Measurements from ENCODE around the gene CYSLTR2. TPM values are rescaled to one million over a fixed set of nuclear protein-coding genes. Genes with fewer than 3 reads are reported as not detected.

The CYSLTR2 gene
- total RNA-seq, 1 donor from 2014 or later = 2.1 TPM

DNA sequence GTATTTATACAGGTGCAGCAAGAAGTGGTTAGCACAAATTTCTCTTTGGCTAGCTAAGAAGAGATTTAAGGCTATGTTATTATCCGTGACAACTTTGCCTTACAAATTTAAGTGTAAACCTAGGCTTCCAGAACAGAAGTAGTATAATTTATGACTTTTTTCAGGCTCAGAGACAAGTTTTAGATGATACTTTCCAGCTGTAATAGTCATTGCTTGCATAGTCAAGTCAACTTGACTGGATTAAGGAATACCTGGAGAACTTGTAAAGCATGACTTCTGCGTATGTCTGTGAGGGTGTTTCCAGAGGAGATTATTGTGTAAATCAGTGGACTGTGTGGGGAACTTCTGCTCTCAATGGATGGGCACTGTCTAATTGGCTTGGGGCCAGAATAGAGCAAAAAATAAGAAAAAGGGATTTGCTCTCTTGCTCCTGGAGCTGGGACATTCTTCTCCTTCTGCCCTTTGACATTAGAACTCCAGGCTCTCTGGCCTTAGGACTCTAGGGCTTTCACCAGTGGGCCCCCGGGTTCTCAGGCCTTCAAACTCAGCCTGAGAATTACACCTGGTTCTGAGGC lies 33.0 kb downstream of the CYSLTR2 start:
- TF ChIP-seq EZH2 (IDR thresholded peaks at IDR 0.05; ENCODE audit: insufficient read depth, low read length) (no peak), CTCF (IDR thresholded peaks at IDR 0.05; ENCODE audit: insufficient read depth, low read depth, low read length) (no peak)
- Histone ChIP-seq H3K27ac (ENCODE audit: low read depth, low read length) (no peak overlapping the region), H4K20me1 (ENCODE audit: insufficient read depth, low read length) (no peaks in the 10 kb centered on the region), H3K27me3 (ENCODE audit: insufficient read depth, low read length) (no peaks in the 10 kb centered on the region), H3K9me3 (ENCODE audit: insufficient read depth, low read depth, low read length) (no peaks in the 10 kb centered on the region), H3K79me2 (ENCODE audit: insufficient read depth, low read length) (no peaks in the 10 kb centered on the region), H3K9ac (ENCODE audit: low read length) (no peak overlapping the region), H3K4me3 (ENCODE audit: insufficient read depth, low read depth, low read length) (no peak overlapping the region), H2AFZ (ENCODE audit: low read depth, low read length) (no peak overlapping the region), H3K4me1 (ENCODE audit: insufficient read depth, low read length) (no peaks in the 10 kb centered on the region), H3K4me2 (ENCODE audit: low read length) (no peak overlapping the region), H3K36me3 (ENCODE audit: insufficient read depth, low read length) (no peaks in the 10 kb centered on the region)
- Mint-ChIP-seq H3K27ac (ENCODE audit: unreplicated experiment) (no peak overlapping the region), H3K36me3 (ENCODE audit: low read depth, unreplicated experiment) (no peaks in the 10 kb centered on the region), H3K9me3 (ENCODE audit: unreplicated experiment) (peaks cover 5% of the 10 kb centered on the region), H3K27me3 (ENCODE audit: low read depth, unreplicated experiment) (peaks cover 4% of the 10 kb centered on the region), H3K4me1 (ENCODE audit: low read depth, unreplicated experiment) (no peaks in the 10 kb centered on the region), H3K4me3 (ENCODE audit: unreplicated experiment) (no peak overlapping the region)
- DNase-seq (ENCODE audit: low read depth) (no peak), FAIRE-seq (no peak)

GRCh38 chr13:48687249-48687648 lies 33.5 kb downstream of the CYSLTR2 start:
- H3K4me3 Mint-ChIP-seq (ENCODE audit: unreplicated experiment) = no peak overlapping the region
- no peaks in the 10 kb centered on the region for H3K4me1 Mint-ChIP-seq (ENCODE audit: low read depth, unreplicated experiment)
- H3K27ac Mint-ChIP-seq (ENCODE audit: unreplicated experiment) = no peak overlapping the region
- Histone ChIP-seq H3K27ac (ENCODE audit: low read depth, low read length) (no peak overlapping the region), H3K4me3 (ENCODE audit: insufficient read depth, low read depth, low read length) (no peak overlapping the region), H3K36me3 (ENCODE audit: insufficient read depth, low read length) (no peaks in the 10 kb centered on the region), H3K9ac (ENCODE audit: low read length) (no peak overlapping the region), H3K9me3 (ENCODE audit: insufficient read depth, low read depth, low read length) (no peaks in the 10 kb centered on the region), H3K4me2 (ENCODE audit: low read length) (no peak overlapping the region), H4K20me1 (ENCODE audit: insufficient read depth, low read length) (no peaks in the 10 kb centered on the region), H2AFZ (ENCODE audit: low read depth, low read length) (no peak overlapping the region), H3K79me2 (ENCODE audit: insufficient read depth, low read length) (no peaks in the 10 kb centered on the region), H3K4me1 (ENCODE audit: insufficient read depth, low read length) (no peaks in the 10 kb centered on the region), H3K27me3 (ENCODE audit: insufficient read depth, low read length) (no peaks in the 10 kb centered on the region)
- peaks cover 2% of the 10 kb centered on the region for H3K27me3 Mint-ChIP-seq (ENCODE audit: low read depth, unreplicated experiment)
- no peak for DNase-seq (ENCODE audit: low read depth)
- peaks cover 5% of the 10 kb centered on the region for H3K9me3 Mint-ChIP-seq (ENCODE audit: unreplicated experiment)
- TF ChIP-seq EZH2 (IDR thresholded peaks at IDR 0.05; ENCODE audit: insufficient read depth, low read length) = no peak
- TF ChIP-seq CTCF (IDR thresholded peaks at IDR 0.05; ENCODE audit: insufficient read depth, low read depth, low read length) = no peak
- FAIRE-seq = no peak
- no peaks in the 10 kb centered on the region for H3K36me3 Mint-ChIP-seq (ENCODE audit: low read depth, unreplicated experiment)

GRCh38 chr13:48693998-48694397 lies 40.3 kb downstream of the CYSLTR2 start:
- peaks cover 13% of the 10 kb centered on the region for H3K9me3 Mint-ChIP-seq (ENCODE audit: unreplicated experiment)

More at GRCh38 chr13:48693998-48694397, 40.3 kb downstream of the CYSLTR2 start:
- no peaks in the 10 kb centered on the region for H3K4me1 ChIP-seq (ENCODE audit: insufficient read depth, low read length)
- no peak overlapping the region for H3K9ac ChIP-seq (ENCODE audit: low read length)
- H3K27me3 ChIP-seq (ENCODE audit: insufficient read depth, low read length) = no peaks in the 10 kb centered on the region
- no peaks in the 10 kb centered on the region for H3K9me3 ChIP-seq (ENCODE audit: insufficient read depth, low read depth, low read length)
- no peak overlapping the region for H3K4me3 ChIP-seq (ENCODE audit: insufficient read depth, low read depth, low read length)
- H3K36me3 ChIP-seq (ENCODE audit: insufficient read depth, low read length) = no peaks in the 10 kb centered on the region
- no peaks in the 10 kb centered on the region for H3K79me2 ChIP-seq (ENCODE audit: insufficient read depth, low read length)
- Mint-ChIP-seq H3K36me3 (ENCODE audit: low read depth, unreplicated experiment) (no peaks in the 10 kb centered on the region), H3K27me3 (ENCODE audit: low read depth, unreplicated experiment) (peaks cover under 1% of the 10 kb centered on the region), H3K4me3 (ENCODE audit: unreplicated experiment) (no peak overlapping the region), H3K4me1 (ENCODE audit: low read depth, unreplicated experiment) (no peaks in the 10 kb centered on the region), H3K27ac (ENCODE audit: unreplicated experiment) (no peak overlapping the region)
- no peak overlapping the region for H3K27ac ChIP-seq (ENCODE audit: low read depth, low read length)
- FAIRE-seq = no peak
- DNase-seq (ENCODE audit: low read depth) = no peak
- H3K4me2 ChIP-seq (ENCODE audit: low read length) = no peak overlapping the region
- TF ChIP-seq CTCF (IDR thresholded peaks at IDR 0.05; ENCODE audit: insufficient read depth, low read depth, low read length) = no peak
- TF ChIP-seq EZH2 (IDR thresholded peaks at IDR 0.05; ENCODE audit: insufficient read depth, low read length) = no peak
- H4K20me1 ChIP-seq (ENCODE audit: insufficient read depth, low read length) = no peaks in the 10 kb centered on the region
- H2AFZ ChIP-seq (ENCODE audit: low read depth, low read length) = no peak overlapping the region
